Memory B cell (primary cell): ENCODE data around the gene CEP290.
"Not testable (repeated sequence)": the region's sequence is repeated elsewhere in the genome, so short reads cannot be mapped to it uniquely, and the experiment has no call there.

Experiments used
- ATAC-seq: fragments of 150-1000 bp; cut with Tn5 transposase; 2 replicates; pipeline ENCODE4 v1.10.0; 2021; ENCODE audit warnings: low read depth, mild to moderate bottlenecking, moderate library complexity
- DNase-seq, 2 donors: peaks; one replicate each; pipeline ENCODE4 v3.0.0; 2022; ENCODE audit warnings: low spot score in 2 of 2
- H3K27ac Mint-ChIP-seq: one replicate; pipeline ENCODE4 v1.8.0; 2022; ENCODE audit warnings: mild to moderate bottlenecking, moderate library complexity, mixed read lengths
- H3K27me3 Mint-ChIP-seq: one replicate; pipeline ENCODE4 v1.8.0; 2022; ENCODE audit warnings: mixed read lengths
- H3K36me3 Mint-ChIP-seq: one replicate; pipeline ENCODE4 v1.8.0; 2022; ENCODE audit warnings: mild to moderate bottlenecking, mixed read lengths
- H3K4me1 Mint-ChIP-seq: one replicate; pipeline ENCODE4 v1.8.0; 2022; ENCODE audit warnings: mixed read lengths
- H3K4me3 Mint-ChIP-seq: one replicate; pipeline ENCODE4 v1.8.0; 2022; ENCODE audit warnings: mild to moderate bottlenecking, moderate library complexity, mixed read lengths
- H3K9me3 Mint-ChIP-seq: one replicate; pipeline ENCODE4 v1.8.0; 2022; ENCODE audit warnings: mixed read lengths

CEP290 gene

GRCh38 chr12:88166179-88166578 is 24.3 kb upstream of the CEP290 start:
- Mint-ChIP-seq H3K27me3 (no peaks in the 10 kb centered on the region), H3K4me1 (peaks cover 1% of the 10 kb centered on the region), H3K9me3 (peaks cover 1% of the 10 kb centered on the region), H3K27ac (no peak overlapping the region), H3K4me3 (no peak overlapping the region), H3K36me3 (peaks cover 44% of the 10 kb centered on the region)
- no peak for DNase-seq
- ATAC-seq: no peak

- Mint-ChIP-seq H3K4me3 (no peak overlapping the region), H3K27me3 (no peaks in the 10 kb centered on the region), H3K9me3 (peaks cover 1% of the 10 kb centered on the region), H3K4me1 (no peaks in the 10 kb centered on the region), H3K27ac (no peak overlapping the region), H3K36me3 (peaks cover 33% of the 10 kb centered on the region)
- no peak for ATAC-seq
- DNase-seq: no peak
These were observed 21.5 kb upstream of the CEP290 start for GRCh38 chr12:88163371-88163770.

GRCh38 chr12:88156075-88156654 is 14.3 kb upstream of the CEP290 start:
- no peak for ATAC-seq
- no peaks in the 10 kb centered on the region for H3K27me3 Mint-ChIP-seq
- H3K4me3 Mint-ChIP-seq: no peak overlapping the region
- H3K4me1 Mint-ChIP-seq: peaks cover 2% of the 10 kb centered on the region
- H3K27ac Mint-ChIP-seq: no peak overlapping the region
- H3K9me3 Mint-ChIP-seq: no peaks in the 10 kb centered on the region
- peaks cover 15% of the 10 kb centered on the region for H3K36me3 Mint-ChIP-seq
- no peak for DNase-seq

GRCh38 chr12:88153959-88154358 is 12.1 kb upstream of the CEP290 start:
- no peak overlapping the region for H3K4me3 Mint-ChIP-seq
- no peak overlapping the region for H3K27ac Mint-ChIP-seq
- no peaks in the 10 kb centered on the region for H3K9me3 Mint-ChIP-seq
- peaks cover 2% of the 10 kb centered on the region for H3K4me1 Mint-ChIP-seq
- DNase-seq (no peak), ATAC-seq (no peak)
- peaks cover 17% of the 10 kb centered on the region for H3K36me3 Mint-ChIP-seq
- H3K27me3 Mint-ChIP-seq: no peaks in the 10 kb centered on the region

- H3K27ac Mint-ChIP-seq: no peak overlapping the region
- peaks cover 12% of the 10 kb centered on the region for H3K36me3 Mint-ChIP-seq
- no peaks in the 10 kb centered on the region for H3K27me3 Mint-ChIP-seq
- DNase-seq (no peak), ATAC-seq (no peak)
- no peaks in the 10 kb centered on the region for H3K9me3 Mint-ChIP-seq
- H3K4me1 Mint-ChIP-seq: peaks cover 7% of the 10 kb centered on the region
- H3K4me3 Mint-ChIP-seq: no peak overlapping the region
These were observed 8.2 kb upstream of the CEP290 start for GRCh38 chr12:88150063-88150462.

- no peak overlapping the region for H3K27ac Mint-ChIP-seq
These were observed 3.9 kb upstream of the CEP290 start for GRCh38 chr12:88145567-88146505.

GRCh38 chr12:88144546-88145468 is 2.9 kb upstream of the CEP290 start:
- DNase-seq (no peak), ATAC-seq (no peak)
- Mint-ChIP-seq H3K9me3 (no peaks in the 10 kb centered on the region), H3K27me3 (no peaks in the 10 kb centered on the region), H3K36me3 (peaks cover 11% of the 10 kb centered on the region), H3K27ac (no peak overlapping the region), H3K4me3 (no peak overlapping the region), H3K4me1 (peaks cover 18% of the 10 kb centered on the region)

More at GRCh38 chr12:88145567-88146505, 3.9 kb upstream of the CEP290 start:
- H3K4me3 Mint-ChIP-seq: no peak overlapping the region
- no peaks in the 10 kb centered on the region for H3K27me3 Mint-ChIP-seq
- peaks cover 9% of the 10 kb centered on the region for H3K36me3 Mint-ChIP-seq
- H3K9me3 Mint-ChIP-seq: no peaks in the 10 kb centered on the region
- ATAC-seq: no peak
- H3K4me1 Mint-ChIP-seq: peaks cover 15% of the 10 kb centered on the region
- no peak for DNase-seq

- peaks cover 10% of the 10 kb centered on the region for H3K36me3 Mint-ChIP-seq
- ATAC-seq (no peak), DNase-seq (no peak)
- peaks cover 18% of the 10 kb centered on the region for H3K4me1 Mint-ChIP-seq
- no peaks in the 10 kb centered on the region for H3K27me3 Mint-ChIP-seq
- no peak overlapping the region for H3K27ac Mint-ChIP-seq
- no peak overlapping the region for H3K4me3 Mint-ChIP-seq
- no peaks in the 10 kb centered on the region for H3K9me3 Mint-ChIP-seq
These were observed 2.1 kb upstream of the CEP290 start for GRCh38 chr12:88144037-88144436.

GRCh38 chr12:88142610-88142991 is 713 bp upstream of the CEP290 start:
- peak overlapping the region; percentile 89 for H3K4me3 Mint-ChIP-seq
- ATAC-seq: no peak
- H3K4me1 Mint-ChIP-seq: peaks cover 26% of the 10 kb centered on the region
- no peaks in the 10 kb centered on the region for H3K9me3 Mint-ChIP-seq
- H3K36me3 Mint-ChIP-seq: peaks cover 19% of the 10 kb centered on the region
- H3K27ac Mint-ChIP-seq: peak overlapping the region; percentile 89
- H3K27me3 Mint-ChIP-seq: no peaks in the 10 kb centered on the region
- peak in 1 of 2 donors; percentile 29 for DNase-seq

GRCh38 chr12:88141425-88141773 is 489 bp downstream of the CEP290 start:
- ATAC-seq: no peak
- H3K9me3 Mint-ChIP-seq: no peaks in the 10 kb centered on the region
- H3K36me3 Mint-ChIP-seq: peaks cover 24% of the 10 kb centered on the region
- H3K4me3 Mint-ChIP-seq: peak overlapping the region; percentile 89
- no peak for DNase-seq
- peak overlapping the region; percentile 89 for H3K27ac Mint-ChIP-seq
- H3K4me1 Mint-ChIP-seq: peaks cover 26% of the 10 kb centered on the region
- no peaks in the 10 kb centered on the region for H3K27me3 Mint-ChIP-seq

- not testable (repeated sequence) for H3K4me3 Mint-ChIP-seq, H3K27ac Mint-ChIP-seq, ATAC-seq, H3K27me3 Mint-ChIP-seq, H3K9me3 Mint-ChIP-seq, DNase-seq
- H3K36me3 Mint-ChIP-seq: peaks cover 23% of the 10 kb centered on the region
- peaks cover 18% of the 10 kb centered on the region for H3K4me1 Mint-ChIP-seq
These were observed 2.2 kb downstream of the CEP290 start for GRCh38 chr12:88139711-88140110.

GRCh38 chr12:88133181-88133580 is 8.7 kb downstream of the CEP290 start:
- not testable (repeated sequence) for DNase-seq, H3K9me3 Mint-ChIP-seq, ATAC-seq, H3K4me3 Mint-ChIP-seq, H3K4me1 Mint-ChIP-seq, H3K27me3 Mint-ChIP-seq, H3K27ac Mint-ChIP-seq
- H3K36me3 Mint-ChIP-seq: peaks cover 28% of the 10 kb centered on the region

GRCh38 chr12:88132392-88132791 is 9.5 kb downstream of the CEP290 start:
- no peak overlapping the region for H3K4me3 Mint-ChIP-seq
- ATAC-seq (no peak), DNase-seq (no peak)
- H3K36me3 Mint-ChIP-seq: peaks cover 20% of the 10 kb centered on the region
- H3K9me3 Mint-ChIP-seq: peaks cover 2% of the 10 kb centered on the region
- no peaks in the 10 kb centered on the region for H3K4me1 Mint-ChIP-seq
- H3K27me3 Mint-ChIP-seq: no peaks in the 10 kb centered on the region
- H3K27ac Mint-ChIP-seq: no peak overlapping the region

GRCh38 chr12:88127855-88128254 is 14.0 kb downstream of the CEP290 start:
- no peak overlapping the region for H3K27ac Mint-ChIP-seq
- DNase-seq (no peak), ATAC-seq (no peak)
- peaks cover 10% of the 10 kb centered on the region for H3K36me3 Mint-ChIP-seq
- H3K9me3 Mint-ChIP-seq: no peaks in the 10 kb centered on the region
- H3K4me1 Mint-ChIP-seq: no peaks in the 10 kb centered on the region
- no peak overlapping the region for H3K4me3 Mint-ChIP-seq
- no peaks in the 10 kb centered on the region for H3K27me3 Mint-ChIP-seq
